PC-9 (cell line): ENCODE measurements around the gene HPS3.

ENCODE experiments used
- CTCF ChIP-seq: fragments of 200-600 bp; sonication (generic); conservative IDR thresholded peaks from 2 replicates; pipeline ENCODE4 v1.6.1; 2017; ENCODE audit warnings: mixed run types, antibody characterized with exemption, mild to moderate bottlenecking, moderate library complexity
- EZH2 ChIP-seq: fragments of 200-600 bp; sonication (generic); IDR thresholded peaks from 2 replicates; pipeline ENCODE4 v1.8.0; 2017; ENCODE audit warnings: antibody characterized with exemption, low read depth

GRCh38 chr3:149180057-149180573 lies 50.7 kb downstream of the HPS3 start:
- TF ChIP-seq EZH2 (no peak), CTCF (no peak)
